ENCODE data around the gene GALNT10.

GALNT10 gene

GRCh38 chr5:154351141-154351540, 160.6 kb downstream of the GALNT10 start:
- TF ChIP-seq ARNT (IDR thresholded peaks at IDR 0.05) (no peak), NFRKB (IDR thresholded peaks at IDR 0.05) (no peak), PKNOX1 (IDR thresholded peaks at IDR 0.05) (no peak), ZNF384 (IDR thresholded peaks at IDR 0.05) (no peak), SUZ12 (IDR thresholded peaks at IDR 0.05) (no peak), FOXA1 (IDR thresholded peaks at IDR 0.05) (no peak), FOXK2 (IDR thresholded peaks at IDR 0.05) (no peak), CTBP1 (IDR thresholded peaks at IDR 0.05; ENCODE audit: borderline replicate concordance) (no peak), ELF4 (IDR thresholded peaks at IDR 0.05) (no peak), SP1 (IDR thresholded peaks at IDR 0.05) (no peak), TARDBP (IDR thresholded peaks at IDR 0.05) (no peak)
- ChIA-PET CTCF (no interaction called here), POLR2A (no interaction called here)
- DNase-seq (ENCODE audit: extremely low spot score): no peak

GRCh38 chr5:154351566-154351965, 161.0 kb downstream of the GALNT10 start:
- CTCF ChIA-PET: no interaction called here
- DNase-seq (ENCODE audit: extremely low spot score): no peak
- TF ChIP-seq BHLHE40 (IDR thresholded peaks at IDR 0.05; ENCODE audit: borderline replicate concordance) (no peak), NFRKB (IDR thresholded peaks at IDR 0.05) (no peak), ZNF384 (IDR thresholded peaks at IDR 0.05) (no peak), L3MBTL2 (conservative IDR thresholded peaks at IDR 0.05) (no peak), ARNT (IDR thresholded peaks at IDR 0.05) (no peak), TARDBP (IDR thresholded peaks at IDR 0.05) (no peak), SP1 (IDR thresholded peaks at IDR 0.05) (no peak), LEF1 (IDR thresholded peaks at IDR 0.05; ENCODE audit: borderline replicate concordance) (no peak), SUZ12 (IDR thresholded peaks at IDR 0.05) (no peak), CTBP1 (IDR thresholded peaks at IDR 0.05; ENCODE audit: borderline replicate concordance) (no peak), FOXA1 (IDR thresholded peaks at IDR 0.05) (no peak), FOXM1 (IDR thresholded peaks at IDR 0.05; ENCODE audit: borderline replicate concordance) (no peak), FOXK2 (IDR thresholded peaks at IDR 0.05) (no peak), HDGF (IDR thresholded peaks at IDR 0.05; ENCODE audit: borderline replicate concordance) (no peak)
- POLR2A ChIA-PET: no interaction called here

- TF ChIP-seq HDGF (IDR thresholded peaks at IDR 0.05; ENCODE audit: borderline replicate concordance) (no peak), ZNF384 (IDR thresholded peaks at IDR 0.05) (no peak), ELF4 (IDR thresholded peaks at IDR 0.05) (no peak), SUZ12 (IDR thresholded peaks at IDR 0.05) (no peak), LEF1 (IDR thresholded peaks at IDR 0.05; ENCODE audit: borderline replicate concordance) (no peak), L3MBTL2 (conservative IDR thresholded peaks at IDR 0.05) (no peak), FOXM1 (IDR thresholded peaks at IDR 0.05; ENCODE audit: borderline replicate concordance) (no peak), NFRKB (IDR thresholded peaks at IDR 0.05) (no peak), BHLHE40 (IDR thresholded peaks at IDR 0.05; ENCODE audit: borderline replicate concordance) (no peak), PKNOX1 (IDR thresholded peaks at IDR 0.05) (no peak), TARDBP (IDR thresholded peaks at IDR 0.05) (no peak), FOXK2 (IDR thresholded peaks at IDR 0.05) (no peak), FOXA1 (IDR thresholded peaks at IDR 0.05) (no peak), ARNT (IDR thresholded peaks at IDR 0.05) (no peak), SP1 (IDR thresholded peaks at IDR 0.05) (no peak), CTBP1 (IDR thresholded peaks at IDR 0.05; ENCODE audit: borderline replicate concordance) (no peak)
- ChIA-PET POLR2A (no interaction called here), CTCF (no interaction called here)
- DNase-seq (ENCODE audit: extremely low spot score): no peak
Observed at GRCh38 chr5:154352960-154353548, 162.5 kb downstream of the GALNT10 start.

- POLR2A ChIA-PET: interaction anchor here (1.2 kb wide), 1 partner anchor 21 kb away, joined by 3 read pairs; no protein-coding TSS in a partner anchor
- CTCF ChIA-PET: interaction anchor here (0.5 kb wide), 2 partner anchors 12 to 249 kb away, joined by 3 to 5 read pairs; no protein-coding TSS in a partner anchor
- DNase-seq (ENCODE audit: extremely low spot score): no peak
- TF ChIP-seq HDGF (IDR thresholded peaks at IDR 0.05; ENCODE audit: borderline replicate concordance) (no peak), FOXM1 (IDR thresholded peaks at IDR 0.05; ENCODE audit: borderline replicate concordance) (no peak), ARNT (IDR thresholded peaks at IDR 0.05) (no peak), FOXA1 (IDR thresholded peaks at IDR 0.05) (no peak), PKNOX1 (IDR thresholded peaks at IDR 0.05) (no peak), LEF1 (IDR thresholded peaks at IDR 0.05; ENCODE audit: borderline replicate concordance) (no peak), NFRKB (IDR thresholded peaks at IDR 0.05) (no peak), TARDBP (IDR thresholded peaks at IDR 0.05) (no peak), L3MBTL2 (conservative IDR thresholded peaks at IDR 0.05) (no peak), FOXK2 (IDR thresholded peaks at IDR 0.05) (no peak), ELF4 (IDR thresholded peaks at IDR 0.05) (no peak), BHLHE40 (IDR thresholded peaks at IDR 0.05; ENCODE audit: borderline replicate concordance) (no peak), SUZ12 (IDR thresholded peaks at IDR 0.05) (no peak), ZNF384 (IDR thresholded peaks at IDR 0.05) (no peak), SP1 (IDR thresholded peaks at IDR 0.05) (no peak), CTBP1 (IDR thresholded peaks at IDR 0.05; ENCODE audit: borderline replicate concordance) (no peak)
Observed at GRCh38 chr5:154355129-154355611, 164.6 kb downstream of the GALNT10 start.

- no peak for TF ChIP-seq ZNF384 (IDR thresholded peaks at IDR 0.05)
- no peak for TF ChIP-seq HDGF (IDR thresholded peaks at IDR 0.05; ENCODE audit: borderline replicate concordance)
- no peak for TF ChIP-seq BHLHE40 (IDR thresholded peaks at IDR 0.05; ENCODE audit: borderline replicate concordance)
- TF ChIP-seq ELF4 (IDR thresholded peaks at IDR 0.05): no peak
- no peak for TF ChIP-seq TARDBP (IDR thresholded peaks at IDR 0.05)
- no peak for TF ChIP-seq LEF1 (IDR thresholded peaks at IDR 0.05; ENCODE audit: borderline replicate concordance)
- TF ChIP-seq FOXM1 (IDR thresholded peaks at IDR 0.05; ENCODE audit: borderline replicate concordance): no peak
- no peak for TF ChIP-seq FOXK2 (IDR thresholded peaks at IDR 0.05)
- no peak for TF ChIP-seq CTBP1 (IDR thresholded peaks at IDR 0.05; ENCODE audit: borderline replicate concordance)
- no peak for TF ChIP-seq L3MBTL2 (conservative IDR thresholded peaks at IDR 0.05)
- TF ChIP-seq NFRKB (IDR thresholded peaks at IDR 0.05): no peak
- TF ChIP-seq SP1 (IDR thresholded peaks at IDR 0.05): no peak
- TF ChIP-seq PKNOX1 (IDR thresholded peaks at IDR 0.05): no peak
- no peak for TF ChIP-seq FOXA1 (IDR thresholded peaks at IDR 0.05)
- no peak for TF ChIP-seq ARNT (IDR thresholded peaks at IDR 0.05)
- no peak for TF ChIP-seq SUZ12 (IDR thresholded peaks at IDR 0.05)
- DNase-seq (ENCODE audit: extremely low spot score): no peak
- CTCF ChIA-PET: interaction anchor here (0.5 kb wide), 1 partner anchor 248 kb away, joined by 3 read pairs; no protein-coding TSS in a partner anchor
- POLR2A ChIA-PET: no interaction called here
Observed at GRCh38 chr5:154356020-154356655, 165.6 kb downstream of the GALNT10 start.
